Mucosa of descending colon (tissue), 3 donors: ENCODE measurements around the gene MEF2C. TPM values are rescaled to one million over a fixed set of nuclear protein-coding genes. Genes with fewer than 3 reads are reported as not detected.
A peak's percentile ranks its signal among the peaks of the same experiment; 100 is the strongest.

Source experiments
- ATAC-seq: fragments of 200-7000 bp; cut with Tn5 transposase; one replicate; pipeline ENCODE4 v1.9.1; 2020; ENCODE audit warnings: mild to moderate bottlenecking, moderate library complexity
- DNase-seq, 3 donors: peaks; one replicate each; pipeline ENCODE4 v3.0.0-alpha.2; 2020
- H3K36me3 ChIP-seq: fragments of 200-600 bp; one replicate; pipeline ENCODE4 v1.8.0; 2021; ENCODE audit warnings: low read depth, mild to moderate bottlenecking
- H3K4me1 ChIP-seq: fragments of 200-600 bp; one replicate; pipeline ENCODE4 v1.8.0; 2021; ENCODE audit warnings: low read depth, mild to moderate bottlenecking
- H3K4me3 ChIP-seq: fragments of 200-600 bp; one replicate; pipeline ENCODE4 v1.8.0; 2021; ENCODE audit warnings: mild to moderate bottlenecking
- H3K9me3 ChIP-seq: fragments of 200-600 bp; one replicate; pipeline ENCODE4 v1.8.0; 2021; ENCODE audit warnings: mild to moderate bottlenecking
- intact Hi-C, 2 donors: fragments of 100-400 bp; cut with DNase I in 1 of 2; cut with micrococcal nuclease in 1 of 2; formaldehyde crosslinking; loops; one replicate each; pipeline versions ENCODE4 v1.11.0 to v1.11.1; 2022; cut with DNase I, micrococcal nuclease
- total RNA-seq, 3 donors: library from RNA; stranded (reverse); fragmentation: NEBNext Ultra II Directional in 2 of 3; extraction: Animal tissue kit (Norgen Biotek cat#: 25700) in 2 of 3; gene quantifications; one replicate each; pipeline versions ENCODE4 v1.2.1 to v1.2.4, GENCODE V29; 2021 to 2023
- TF ChIP-seq, protein P1 (sequence below): fragments of 200-600 bp; IDR thresholded peaks from one replicate; pipeline ENCODE4 v1.8.0; 2022; ENCODE audit warnings: antibody characterized with exemption, mild to moderate bottlenecking
- donor health status: DM: no; HTN: no; CAD: no; lungs with moderate emphysema.
- donor health status: DM: no; HTN: no; CAD: no.
- donor health status: DM: no; HTN: yes; CAD: no.

MEF2C gene
- total RNA-seq, 3 donors from 2014 or later: 19.3 to 44.0 (median 32.6) TPM

DNA sequence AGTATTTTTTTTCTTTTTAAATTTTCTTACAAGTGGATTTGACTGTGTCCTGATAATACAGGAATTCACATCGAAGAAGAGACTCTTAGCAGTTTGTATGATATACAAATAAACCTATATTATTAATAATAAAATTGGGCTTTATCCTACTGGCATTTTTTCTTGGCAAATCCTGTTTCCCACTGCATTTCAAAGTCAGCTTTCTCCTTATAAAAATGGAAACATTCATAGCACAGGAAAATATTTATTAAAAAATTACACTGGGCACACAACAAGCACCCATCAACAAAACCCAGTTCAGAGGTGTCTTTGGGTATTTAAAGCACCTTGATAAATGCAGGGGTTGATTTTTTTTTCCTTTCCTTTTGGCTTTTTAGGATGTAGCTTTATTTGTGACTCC, 200.9 kb downstream of the MEF2C start:
- Histone ChIP-seq H3K36me3 (no peaks in the 10 kb centered on the region), H3K9me3 (no peaks in the 10 kb centered on the region), H3K4me3 (no peak overlapping the region), H3K4me1 (peaks cover 6% of the 10 kb centered on the region)
- ATAC-seq: no peak
- intact Hi-C loops: no loop called here
- no peak for DNase-seq
- TF ChIP-seq, protein P1, sequence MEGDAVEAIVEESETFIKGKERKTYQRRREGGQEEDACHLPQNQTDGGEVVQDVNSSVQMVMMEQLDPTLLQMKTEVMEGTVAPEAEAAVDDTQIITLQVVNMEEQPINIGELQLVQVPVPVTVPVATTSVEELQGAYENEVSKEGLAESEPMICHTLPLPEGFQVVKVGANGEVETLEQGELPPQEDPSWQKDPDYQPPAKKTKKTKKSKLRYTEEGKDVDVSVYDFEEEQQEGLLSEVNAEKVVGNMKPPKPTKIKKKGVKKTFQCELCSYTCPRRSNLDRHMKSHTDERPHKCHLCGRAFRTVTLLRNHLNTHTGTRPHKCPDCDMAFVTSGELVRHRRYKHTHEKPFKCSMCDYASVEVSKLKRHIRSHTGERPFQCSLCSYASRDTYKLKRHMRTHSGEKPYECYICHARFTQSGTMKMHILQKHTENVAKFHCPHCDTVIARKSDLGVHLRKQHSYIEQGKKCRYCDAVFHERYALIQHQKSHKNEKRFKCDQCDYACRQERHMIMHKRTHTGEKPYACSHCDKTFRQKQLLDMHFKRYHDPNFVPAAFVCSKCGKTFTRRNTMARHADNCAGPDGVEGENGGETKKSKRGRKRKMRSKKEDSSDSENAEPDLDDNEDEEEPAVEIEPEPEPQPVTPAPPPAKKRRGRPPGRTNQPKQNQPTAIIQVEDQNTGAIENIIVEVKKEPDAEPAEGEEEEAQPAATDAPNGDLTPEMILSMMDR: no peak

DNA sequence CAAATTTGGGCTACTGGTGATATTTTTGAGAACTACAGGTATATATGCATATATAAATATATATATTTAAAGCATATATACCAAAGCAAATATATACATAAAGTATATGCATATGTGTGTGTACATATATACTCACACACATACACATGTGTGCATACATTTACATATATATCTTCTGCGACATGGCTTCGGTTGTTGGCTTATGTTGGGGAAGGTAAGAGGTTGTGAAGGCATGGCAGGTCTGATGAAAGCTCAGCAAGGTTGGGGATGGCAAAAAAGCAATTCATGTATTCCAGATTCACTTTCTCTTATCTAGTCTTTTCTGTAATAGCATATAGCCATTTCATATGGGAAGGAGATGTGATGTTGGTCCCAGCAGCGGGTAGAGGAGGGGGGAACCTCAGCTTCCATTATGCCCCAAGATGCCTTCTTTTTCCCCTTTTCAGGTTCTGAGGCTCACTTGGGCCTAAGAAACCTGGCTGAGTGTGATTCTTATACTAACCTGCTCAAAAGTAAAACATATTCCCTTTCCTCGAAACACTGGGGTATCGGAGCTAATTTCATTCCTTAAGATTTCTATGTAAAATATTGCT, 201.7 kb downstream of the MEF2C start:
- intact Hi-C loops: no loop called here
- ATAC-seq (no peak), DNase-seq (no peak)
- H3K4me3 ChIP-seq: no peak overlapping the region
- H3K4me1 ChIP-seq: peaks cover 6% of the 10 kb centered on the region
- no peaks in the 10 kb centered on the region for H3K9me3 ChIP-seq
- TF ChIP-seq, protein P1: no peak
- no peaks in the 10 kb centered on the region for H3K36me3 ChIP-seq

DNA sequence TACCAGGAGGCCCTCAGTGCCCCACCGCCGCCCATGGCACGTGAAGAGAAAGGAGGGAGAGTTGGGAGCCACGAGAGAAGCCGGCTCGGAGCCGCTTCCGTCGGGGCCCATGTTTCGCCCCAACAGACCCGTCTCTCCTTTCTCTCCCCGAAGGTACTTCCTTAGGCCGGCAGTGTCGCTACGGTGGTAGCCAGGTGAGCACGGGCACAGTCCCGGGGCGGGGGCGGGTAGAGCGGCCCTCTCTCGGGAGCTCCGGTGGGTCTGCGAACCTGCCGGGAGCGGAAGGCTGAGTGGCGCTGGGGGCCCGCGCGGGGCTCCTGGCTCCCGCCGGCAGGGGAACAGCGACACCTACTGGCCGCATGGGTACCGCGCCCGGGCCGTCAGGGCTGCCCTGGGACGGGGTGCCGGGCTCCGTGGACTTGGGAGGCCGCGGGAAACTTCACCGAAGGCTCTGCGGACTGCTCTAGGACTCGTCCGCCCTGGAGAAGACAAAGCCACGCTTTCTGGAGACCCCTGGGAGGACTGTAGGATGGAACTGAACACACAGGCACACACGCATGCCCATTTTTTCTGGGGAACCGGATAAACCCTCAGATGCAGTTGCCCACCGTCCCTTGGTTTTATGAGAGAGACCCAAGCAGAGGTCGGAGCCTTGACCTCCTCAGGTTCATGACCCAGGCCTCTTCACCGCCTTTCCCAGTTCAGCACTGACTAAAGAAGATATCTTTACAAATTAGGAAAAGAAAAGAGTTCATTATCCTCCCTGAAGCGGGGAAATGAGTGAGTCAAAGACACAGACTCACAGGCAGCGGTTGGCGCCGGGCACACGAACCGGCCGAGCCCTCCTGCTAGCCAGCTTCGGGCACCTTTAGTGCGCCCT, 202.5 kb downstream of the MEF2C start:
- peak; percentile 67 to 83 (median 81) for DNase-seq
- peak; percentile 90 for ATAC-seq
- H3K36me3 ChIP-seq: no peaks in the 10 kb centered on the region
- H3K9me3 ChIP-seq: no peaks in the 10 kb centered on the region
- TF ChIP-seq, protein P1: peak; percentile 97
- peaks cover 6% of the 10 kb centered on the region for H3K4me1 ChIP-seq
- no peak overlapping the region for H3K4me3 ChIP-seq
- intact Hi-C loops: no loop called here

DNA sequence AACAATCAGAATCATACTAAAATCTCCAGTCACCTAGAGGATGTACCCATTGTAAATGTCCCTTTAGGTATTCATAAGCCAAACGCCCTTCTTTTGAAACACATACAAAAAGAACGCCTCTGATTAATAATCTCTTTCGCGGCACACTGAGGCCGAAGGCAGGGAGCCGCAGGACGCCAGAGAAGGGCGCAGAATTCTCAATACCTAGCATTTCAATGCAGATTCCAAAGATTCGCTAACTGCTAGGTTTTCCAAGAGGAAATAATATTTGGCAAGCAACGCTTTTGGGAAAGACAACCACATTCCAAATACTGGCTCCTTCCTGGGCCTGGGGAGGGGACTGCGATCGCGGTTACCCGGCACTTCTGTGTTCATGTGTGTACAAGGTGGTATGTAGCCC, 203.3 kb downstream of the MEF2C start:
- intact Hi-C loops: no loop called here
- H3K4me1 ChIP-seq: peaks cover 6% of the 10 kb centered on the region
- H3K36me3 ChIP-seq: no peaks in the 10 kb centered on the region
- H3K9me3 ChIP-seq: no peaks in the 10 kb centered on the region
- no peak overlapping the region for H3K4me3 ChIP-seq
- ATAC-seq (no peak), DNase-seq (no peak)
- TF ChIP-seq, protein P1: no peak

GRCh38 chr5:88678770-88679381, 204.1 kb downstream of the MEF2C start:
- TF ChIP-seq, protein P1: no peak
- DNase-seq (no peak), ATAC-seq (no peak)
- H3K9me3 ChIP-seq: no peaks in the 10 kb centered on the region
- peaks cover 11% of the 10 kb centered on the region for H3K4me1 ChIP-seq
- intact Hi-C loops: no loop called here
- H3K4me3 ChIP-seq: no peak overlapping the region
- no peaks in the 10 kb centered on the region for H3K36me3 ChIP-seq
